GM21423 (cell line): ENCODE results near the gene UROC1.
A peak's percentile ranks its signal among the peaks of the same experiment; 100 is the strongest.

Experiments used
- ATAC-seq: cut with Tn5 transposase; IDR thresholded peaks from one replicate; pipeline ENCODE4 v1.9.1; 2021; ENCODE audit warnings: mild to moderate bottlenecking, moderate library complexity; ENCODE audit not compliant: unreplicated experiment

UROC1 gene

GRCh38 chr3:126481808-126482502, 35.6 kb downstream of the UROC1 start:
- no peak for ATAC-seq

- no peak for ATAC-seq
Observed at GRCh38 chr3:126480861-126481260, 36.7 kb downstream of the UROC1 start.

- no peak for ATAC-seq
Observed at GRCh38 chr3:126480206-126480605, 37.4 kb downstream of the UROC1 start.

GRCh38 chr3:126479642-126480041, 37.9 kb downstream of the UROC1 start:
- ATAC-seq = no peak

GRCh38 chr3:126478581-126479310, 38.8 kb downstream of the UROC1 start:
- no peak for ATAC-seq

GRCh38 chr3:126477061-126477380, 40.6 kb downstream of the UROC1 start:
- ATAC-seq = no peak

- peak; percentile 28 for ATAC-seq
Observed at GRCh38 chr3:126476166-126477060, 41.2 kb downstream of the UROC1 start.

GRCh38 chr3:126475413-126476114, 42.0 kb downstream of the UROC1 start, which contains the start of gene ZXDC:
Gene ZXDC (minus strand): TSS chr3:126475891. CDS start chr3:126475865, 26 bp downstream.
- ATAC-seq = peak; percentile 82

- ATAC-seq = peak; percentile 21
Observed at GRCh38 chr3:126474498-126475412, 42.8 kb downstream of the UROC1 start.

GRCh38 chr3:126473292-126474168, 44.0 kb downstream of the UROC1 start:
- ATAC-seq = no peak

GRCh38 chr3:126472277-126473006, 45.1 kb downstream of the UROC1 start:
- no peak for ATAC-seq

- ATAC-seq = no peak
Observed at GRCh38 chr3:126469479-126469878, 48.1 kb downstream of the UROC1 start.

- ATAC-seq = no peak
Observed at GRCh38 chr3:126468028-126468891, 49.3 kb downstream of the UROC1 start.

GRCh38 chr3:126467611-126467955, 50.0 kb downstream of the UROC1 start:
- ATAC-seq = no peak

- ATAC-seq = no peak
Observed at GRCh38 chr3:126466886-126467610, 50.5 kb downstream of the UROC1 start.

GRCh38 chr3:126465928-126466544, 51.5 kb downstream of the UROC1 start:
- ATAC-seq = no peak
